ENCODE results near the gene CHRNA4. TPM values are rescaled to one million over a fixed set of nuclear protein-coding genes. Genes with fewer than 3 reads are reported as not detected.
"Not testable (repeated sequence)": the region's sequence is repeated elsewhere in the genome, so short reads cannot be mapped to it uniquely, and the experiment has no call there.

CHRNA4 gene
- total and polyA plus RNA-seq, 9 donors = 0.06 to 2.9 (median 0.43) TPM; not detected in 2

- Histone ChIP-seq H3K9me3 (no peaks in the 10 kb centered on the region), H3K27me3 (no peaks in the 10 kb centered on the region), H3K36me3 (no peaks in the 10 kb centered on the region), H3K4me1 (ENCODE audit: insufficient read depth) (no peaks in the 10 kb centered on the region), H3K4me3 (no peak overlapping the region), H3K27ac (no peak overlapping the region)
- no peak for DNase-seq
- intact Hi-C loops (cut with DNase I) = no loop called here
- TF ChIP-seq EP300 (IDR thresholded peaks at IDR 0.05) = no peak
- TF ChIP-seq CTCF (IDR thresholded peaks at IDR 0.05) = no peak
- no peak for TF ChIP-seq POLR2A (IDR thresholded peaks at IDR 0.05)
- 13 to 35% (median 19%) methylated on average over 12 of the region's 12 CpGs for WGBS, 3 donors
Measured at GRCh38 chr20:63337786-63338420, 23.2 kb downstream of the CHRNA4 start.

- TF ChIP-seq CTCF (IDR thresholded peaks at IDR 0.05) = no peak
- no peak for TF ChIP-seq POLR2A (IDR thresholded peaks at IDR 0.05)
- WGBS, 3 donors = 85 to 89% (median 89%) methylated on average over 29 of the region's 29 CpGs
- no peak for DNase-seq
- Histone ChIP-seq H3K27me3 (no peaks in the 10 kb centered on the region), H3K27ac (no peak overlapping the region), H3K9me3 (no peaks in the 10 kb centered on the region), H3K4me3 (no peak overlapping the region), H3K4me1 (ENCODE audit: insufficient read depth) (no peaks in the 10 kb centered on the region), H3K36me3 (no peaks in the 10 kb centered on the region)
- intact Hi-C loops (cut with DNase I) = no loop called here
Measured at GRCh38 chr20:63336232-63336752, 24.9 kb downstream of the CHRNA4 start.

GRCh38 chr20:63335711-63336110, 25.4 kb downstream of the CHRNA4 start:
- no peak for DNase-seq
- H3K36me3 ChIP-seq = no peaks in the 10 kb centered on the region
- WGBS, 3 donors = 12 to 21% (median 17%) methylated on average over 9 of the region's 9 CpGs
- H3K9me3 ChIP-seq = no peaks in the 10 kb centered on the region
- H3K4me3 ChIP-seq = no peak overlapping the region
- H3K27ac ChIP-seq = no peak overlapping the region
- H3K27me3 ChIP-seq = no peaks in the 10 kb centered on the region
- intact Hi-C loops (cut with DNase I) = no loop called here
- no peak for TF ChIP-seq CTCF (IDR thresholded peaks at IDR 0.05)
- TF ChIP-seq EP300 (IDR thresholded peaks at IDR 0.05) = no peak
- no peak for TF ChIP-seq POLR2A (IDR thresholded peaks at IDR 0.05)
- no peaks in the 10 kb centered on the region for H3K4me1 ChIP-seq (ENCODE audit: insufficient read depth)

GRCh38 chr20:63335060-63335459, 26.1 kb downstream of the CHRNA4 start:
- WGBS, 3 donors = 93 to 97% (median 94%) methylated on average over 6 to 9 of the region's 9 CpGs
- intact Hi-C loops (cut with DNase I); DNase-seq; H3K36me3 ChIP-seq; H3K27ac ChIP-seq; H3K9me3 ChIP-seq; H3K27me3 ChIP-seq; H3K4me1 ChIP-seq (ENCODE audit: insufficient read depth); H3K4me3 ChIP-seq: not testable (repeated sequence)

- no peak for DNase-seq
- Histone ChIP-seq H3K36me3 (no peaks in the 10 kb centered on the region), H3K4me3 (no peak overlapping the region), H3K27me3 (no peaks in the 10 kb centered on the region), H3K9me3 (no peaks in the 10 kb centered on the region), H3K4me1 (ENCODE audit: insufficient read depth) (no peaks in the 10 kb centered on the region), H3K27ac (no peak overlapping the region)
- TF ChIP-seq CTCF (IDR thresholded peaks at IDR 0.05) (no peak), POLR2A (IDR thresholded peaks at IDR 0.05) (no peak), EP300 (IDR thresholded peaks at IDR 0.05) (no peak)
- intact Hi-C loops (cut with DNase I) = no loop called here
- WGBS, 3 donors = 83 to 92% (median 83%) methylated on average over 8 of the region's 8 CpGs
Measured at GRCh38 chr20:63334356-63334755, 26.8 kb downstream of the CHRNA4 start.
